ENCODE measurements around the gene BDNF.

Gene BDNF

DNA sequence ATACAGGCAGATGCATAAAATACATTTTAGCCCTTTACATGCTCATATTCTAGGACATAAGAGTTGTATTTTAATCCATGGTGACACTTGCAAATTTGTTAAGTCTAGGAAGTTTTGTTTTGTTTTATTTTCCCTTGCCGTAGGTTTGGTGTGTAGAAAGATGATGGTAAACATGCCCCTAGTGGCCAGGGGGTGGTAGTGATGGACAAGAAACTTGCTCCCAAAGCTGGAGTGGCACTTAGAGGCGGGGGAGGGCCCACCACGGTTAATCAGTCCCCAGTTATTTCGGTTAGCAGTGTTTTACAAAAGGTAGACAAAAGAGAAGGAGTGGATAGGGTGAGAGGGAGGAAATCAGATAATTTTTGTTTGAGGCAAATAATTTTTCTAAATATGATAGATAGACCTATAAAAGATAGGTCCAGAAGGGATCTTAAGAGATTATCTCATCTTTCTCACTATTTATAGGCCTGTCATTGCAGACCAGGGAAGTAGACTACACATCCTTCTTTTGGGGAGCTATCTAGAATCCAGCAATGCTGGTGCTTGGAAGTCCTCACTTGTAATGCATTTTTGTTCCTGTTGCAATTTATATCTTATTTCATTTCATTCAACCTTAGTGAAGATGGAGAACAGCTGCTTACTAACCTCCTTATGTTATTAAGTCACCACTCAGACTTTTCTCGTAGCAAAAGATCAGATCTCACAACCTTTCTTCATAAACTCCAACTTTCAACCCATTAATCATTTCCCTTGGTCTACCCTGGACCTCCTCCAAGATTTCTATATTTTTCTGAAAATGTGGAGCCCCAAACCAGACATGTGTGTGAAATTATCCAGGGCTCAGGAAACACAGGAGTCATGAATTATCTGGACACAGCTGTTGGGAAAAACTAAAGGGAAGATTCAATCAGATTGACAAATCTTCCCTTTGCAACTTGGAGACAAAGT lies 5.9 kb upstream of the BDNF start:
- peak; percentile 55 for DNase-seq (ENCODE audit: low spot score)

DNA sequence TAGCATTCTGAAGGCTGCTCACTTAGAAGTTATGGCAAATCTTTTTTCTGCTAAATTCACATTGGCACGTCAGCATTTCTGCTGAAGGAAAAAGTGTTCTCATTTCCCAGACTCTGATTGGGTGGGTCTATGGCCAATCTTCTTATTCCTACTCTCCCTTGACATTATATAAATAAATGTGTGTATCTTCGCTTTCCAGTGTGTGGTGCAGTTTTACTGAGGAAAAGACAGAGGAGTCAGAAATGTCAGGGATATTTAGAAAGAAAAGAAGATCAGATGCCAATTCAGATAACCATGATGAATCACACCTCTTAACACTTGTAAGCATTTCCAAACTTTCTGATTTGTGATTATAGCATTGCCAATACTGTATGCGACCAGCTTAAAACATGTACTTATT lies 3.2 kb upstream of the BDNF start:
- DNase-seq (ENCODE audit: low spot score): no peak

DNA sequence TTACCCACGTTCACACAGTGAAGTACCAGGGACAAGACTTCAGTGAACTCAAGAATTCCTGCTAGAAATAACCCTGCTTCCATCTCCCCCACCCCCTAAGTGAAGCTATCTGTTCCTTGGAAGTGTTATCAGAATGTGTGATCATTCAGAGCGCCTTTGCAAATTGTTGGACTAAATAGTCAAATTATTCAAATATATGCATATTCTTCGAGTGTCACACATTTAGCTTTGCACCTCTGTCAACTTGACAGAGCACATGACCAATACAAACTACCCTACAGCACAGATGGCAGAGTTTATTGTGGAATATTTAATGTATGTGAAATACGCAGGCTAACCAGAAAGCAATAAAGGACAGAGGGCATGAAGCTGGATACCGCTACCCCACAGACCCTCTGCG lies 2.6 kb upstream of the BDNF start:
- DNase-seq (ENCODE audit: low spot score): no peak

DNA sequence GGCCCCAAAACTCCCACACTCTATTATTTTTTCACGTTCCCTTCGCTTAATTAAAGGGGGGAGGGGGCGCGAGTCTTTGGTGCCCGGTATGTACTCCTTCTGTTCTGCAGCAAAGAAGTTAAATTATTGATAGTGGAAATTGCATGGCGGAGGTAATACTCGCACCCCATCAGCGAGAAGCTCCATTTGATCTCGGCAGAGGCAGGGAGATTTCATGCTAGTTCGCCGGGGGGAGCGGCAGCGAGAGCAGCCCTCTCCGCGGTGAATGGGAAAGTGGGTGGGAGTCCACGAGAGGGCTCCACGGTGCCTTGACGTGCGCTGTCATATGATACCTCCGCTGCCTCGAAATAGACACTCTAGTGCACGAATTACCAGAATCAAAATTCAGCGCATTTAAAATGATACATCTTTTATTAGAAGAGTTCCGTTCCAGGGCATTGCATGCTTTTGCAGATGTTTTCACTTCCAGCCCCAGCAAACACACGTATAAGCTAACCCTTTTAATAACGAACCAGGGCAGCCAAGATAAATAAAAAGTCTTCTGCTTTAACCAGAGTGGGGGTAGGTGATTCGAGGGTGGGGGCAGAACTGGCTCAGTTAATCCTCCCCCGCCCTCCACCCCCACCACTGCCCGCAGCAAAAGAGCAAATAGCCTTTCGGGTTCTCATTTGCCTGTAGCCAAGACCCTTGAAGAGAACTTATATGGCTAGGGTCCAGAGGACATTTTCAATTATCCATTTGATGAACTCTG lies 1.3 kb upstream of the BDNF start:
- no peak for DNase-seq (ENCODE audit: low spot score)

DNA sequence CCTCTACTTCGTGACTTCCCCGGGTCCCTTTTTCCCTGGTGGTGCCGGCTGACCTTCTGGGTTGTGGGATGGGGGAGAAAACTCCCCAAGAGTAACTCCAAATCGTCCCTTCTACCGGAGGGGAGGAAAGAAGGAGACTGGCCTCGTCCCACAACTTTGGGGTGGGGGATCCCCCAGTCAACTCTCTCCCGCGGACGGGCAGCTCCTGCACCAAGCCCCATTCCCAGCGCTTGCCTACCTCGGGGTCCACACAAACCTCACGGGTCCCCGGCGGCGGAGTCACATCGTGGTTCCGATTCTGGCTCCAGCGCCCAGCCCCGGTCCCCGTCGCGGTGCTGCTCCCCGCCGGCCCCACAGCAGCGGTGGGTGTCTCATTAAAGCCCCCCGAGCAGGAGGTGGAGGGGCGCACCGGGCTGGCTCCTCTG lies 317 bp downstream of the BDNF start:
- DNase-seq (ENCODE audit: low spot score): no peak

DNA sequence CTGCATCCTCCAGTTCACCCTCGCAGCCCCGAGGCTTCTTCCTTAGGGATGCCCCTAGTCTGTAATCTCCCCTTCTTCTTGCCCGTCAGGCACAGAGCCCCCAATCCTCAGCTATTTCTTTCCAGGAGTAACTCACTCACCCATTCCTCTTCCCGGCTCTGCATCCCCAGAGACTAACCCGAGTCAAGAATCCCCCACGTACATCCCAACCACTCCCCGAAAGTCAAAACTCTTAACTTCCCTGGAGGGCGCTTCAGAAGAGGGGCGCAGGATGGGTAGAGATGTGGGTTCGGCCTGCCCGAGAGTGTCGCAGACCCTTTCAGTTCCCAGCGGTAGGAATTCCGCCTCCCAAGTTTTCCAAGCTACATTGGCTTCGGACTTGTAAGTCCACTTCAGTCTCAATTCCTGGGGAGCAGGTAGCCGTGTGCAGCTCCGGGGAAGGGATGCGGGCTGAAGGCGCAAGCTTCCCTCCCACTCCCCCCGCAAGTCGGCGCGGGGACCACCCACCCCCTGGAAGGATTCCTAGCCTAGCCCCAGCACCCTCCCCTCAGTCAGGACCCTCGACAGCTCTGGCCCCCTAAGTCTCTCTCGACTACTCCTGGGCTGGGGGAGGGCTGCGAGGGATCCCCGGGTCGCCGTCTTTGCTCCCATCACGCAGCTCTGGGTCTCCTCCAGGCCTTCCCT lies 871 bp downstream of the BDNF start:
- DNase-seq (ENCODE audit: low spot score): peak; percentile 22

DNA sequence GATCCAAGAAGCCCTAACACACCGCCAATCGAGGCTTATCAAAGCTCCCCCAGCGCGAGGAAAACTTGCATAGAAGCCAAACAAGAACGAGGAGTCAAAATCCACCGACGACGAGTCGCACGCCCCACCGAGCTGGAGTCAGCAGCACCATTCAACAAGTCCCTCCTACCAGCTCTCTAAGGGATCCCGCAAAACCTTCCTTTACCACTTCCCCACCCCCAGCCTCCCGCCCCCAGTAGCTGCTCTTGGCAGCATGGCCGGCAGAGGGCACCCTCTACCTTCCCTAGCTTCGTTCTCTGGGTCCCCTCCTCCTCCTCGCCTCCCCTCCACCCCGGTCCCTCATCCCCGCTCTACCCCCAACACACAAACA lies 1.4 kb downstream of the BDNF start:
- peak; percentile 61 for DNase-seq (ENCODE audit: low spot score)

DNA sequence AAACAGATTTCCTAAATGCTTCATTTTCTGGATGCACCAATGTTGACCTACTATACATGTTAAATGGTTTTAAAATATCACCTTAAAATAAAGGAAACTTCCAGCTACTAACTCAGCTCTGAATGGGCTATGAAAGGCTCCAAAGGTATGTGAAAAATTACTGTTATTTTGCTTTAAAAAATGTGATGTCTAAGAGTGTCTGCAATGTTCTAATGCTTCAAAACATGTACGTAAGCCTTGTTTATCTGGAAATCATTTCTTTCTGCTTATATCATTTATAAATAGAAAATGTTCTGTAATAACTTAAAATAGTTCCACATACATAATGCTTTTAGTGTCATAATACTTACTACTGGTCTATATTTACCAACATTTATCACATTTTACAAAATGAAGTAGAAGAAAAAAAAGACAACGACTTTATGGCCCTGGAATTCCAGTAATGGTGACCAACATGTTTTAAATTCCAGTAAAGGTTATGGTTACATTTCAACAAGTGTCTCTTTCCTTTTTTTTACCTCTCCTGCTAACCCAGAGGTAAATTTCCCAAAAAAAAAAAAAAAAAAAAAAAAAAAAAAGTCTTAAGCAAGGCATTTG lies 2.5 kb downstream of the BDNF start:
- no peak for DNase-seq (ENCODE audit: low spot score)

DNA sequence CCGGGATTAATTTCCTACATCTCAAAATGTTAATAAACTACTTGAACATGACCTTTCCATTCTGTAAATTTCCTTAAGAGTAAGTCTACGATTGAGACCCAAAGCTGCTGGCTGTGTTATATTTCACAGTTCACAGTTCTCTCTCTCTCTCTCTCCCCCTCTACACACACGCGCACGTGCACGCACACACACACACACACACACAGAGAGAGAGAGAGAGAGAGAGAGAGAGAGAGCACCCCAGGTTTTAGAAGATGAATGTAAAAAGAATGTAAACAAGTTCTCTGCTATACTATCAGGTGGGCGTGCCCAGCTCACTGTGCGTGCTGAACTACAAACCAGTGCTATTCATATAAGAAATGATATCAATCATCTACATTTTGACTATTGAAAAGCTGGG lies 3.3 kb downstream of the BDNF start:
- no peak for DNase-seq (ENCODE audit: low spot score)

DNA sequence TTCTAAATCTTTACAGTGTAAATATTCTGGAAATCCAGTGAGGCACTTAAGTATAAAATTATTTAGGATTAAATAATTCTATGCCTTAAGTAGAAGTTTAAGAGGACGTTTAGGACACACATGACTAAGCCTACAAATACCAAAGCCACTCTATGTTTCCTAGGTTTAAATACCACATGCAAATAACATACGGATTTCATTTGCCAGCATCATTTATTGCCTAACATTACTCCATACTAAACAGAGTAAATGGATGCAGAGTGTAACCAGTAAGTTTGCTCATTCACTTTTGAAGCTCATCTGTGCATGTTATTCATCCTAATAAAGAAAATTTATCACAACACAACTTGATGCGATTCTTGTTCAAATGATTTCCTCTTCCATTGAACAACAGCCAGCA lies 4.1 kb downstream of the BDNF start:
- DNase-seq (ENCODE audit: low spot score): no peak

DNA sequence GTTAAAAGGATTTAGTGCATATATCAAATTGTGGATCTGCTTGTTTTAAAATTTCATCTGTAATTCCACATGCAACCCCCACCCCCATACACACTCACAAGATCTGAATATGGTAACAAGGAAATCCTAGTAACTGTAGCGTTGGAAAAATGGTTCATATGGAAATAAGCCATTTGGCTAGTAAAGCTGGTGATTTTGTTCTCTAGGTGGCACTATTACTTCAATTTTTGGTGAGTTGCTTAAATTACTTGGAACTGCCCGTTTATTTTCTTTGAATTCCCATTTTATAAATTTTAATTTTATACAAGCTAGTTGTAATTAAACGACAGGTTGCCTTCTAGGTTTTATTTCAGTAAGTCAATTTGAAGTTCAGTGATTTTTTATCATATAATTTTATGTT lies 5.3 kb downstream of the BDNF start:
- peak; percentile 58 for DNase-seq (ENCODE audit: low spot score)

DNA sequence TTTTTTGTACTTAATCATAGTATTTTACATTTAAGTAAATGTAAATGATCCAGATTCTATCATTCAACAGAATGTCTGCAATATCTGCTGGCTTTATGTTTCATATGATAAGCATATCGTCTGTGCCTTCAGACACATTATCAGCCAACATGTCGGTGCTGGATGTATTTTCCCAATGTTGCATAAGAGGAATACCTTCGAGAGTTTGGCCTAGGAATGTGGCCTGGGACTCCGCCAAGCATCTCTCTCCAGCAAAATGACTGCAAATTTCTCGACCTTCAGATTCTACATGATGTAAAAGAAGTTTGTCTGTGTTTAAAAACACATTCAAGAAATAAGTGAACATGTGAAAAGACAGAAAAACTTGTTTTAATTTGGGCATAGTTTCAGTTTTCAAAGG lies 6.9 kb downstream of the BDNF start:
- no peak for DNase-seq (ENCODE audit: low spot score)

DNA sequence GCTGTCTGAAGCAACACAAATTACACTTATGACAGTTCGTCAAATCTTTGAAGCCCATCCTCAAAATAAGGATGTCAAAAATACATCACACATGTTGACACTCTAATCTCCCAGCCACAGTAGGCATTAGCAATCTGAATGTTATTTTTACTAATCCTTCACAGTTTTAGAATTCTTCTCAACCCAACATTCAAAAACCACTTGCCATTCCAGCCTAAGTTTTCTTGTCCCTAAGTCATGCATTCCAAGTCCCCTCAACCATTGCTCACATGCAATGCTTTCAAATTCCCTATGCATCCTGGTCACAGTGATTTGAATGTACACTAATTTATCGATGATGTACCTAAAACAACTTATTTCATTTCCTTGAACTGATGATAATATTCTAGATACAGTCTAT lies 7.5 kb downstream of the BDNF start:
- no peak for DNase-seq (ENCODE audit: low spot score)

DNA sequence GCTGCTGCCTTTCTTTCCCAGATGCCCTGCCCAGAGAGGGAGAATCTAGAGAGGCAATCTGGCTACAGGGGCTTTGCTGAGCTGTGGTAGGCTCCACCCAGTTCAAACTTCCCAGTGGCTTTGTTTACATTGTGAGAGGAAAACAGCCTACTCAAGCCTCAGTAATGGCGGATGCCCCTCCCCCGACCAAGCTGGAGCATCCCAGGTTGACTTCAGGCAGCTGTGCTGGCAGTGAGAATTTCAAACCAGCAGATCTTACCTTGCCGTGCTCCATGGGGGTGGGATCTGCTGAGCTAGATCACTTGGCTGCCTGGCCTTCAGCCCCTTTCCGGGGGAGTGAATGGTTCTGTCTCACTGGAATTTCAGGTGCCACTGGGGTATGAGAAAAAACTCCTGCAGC lies 12.2 kb downstream of the BDNF start:
- DNase-seq (ENCODE audit: low spot score): no peak

DNA sequence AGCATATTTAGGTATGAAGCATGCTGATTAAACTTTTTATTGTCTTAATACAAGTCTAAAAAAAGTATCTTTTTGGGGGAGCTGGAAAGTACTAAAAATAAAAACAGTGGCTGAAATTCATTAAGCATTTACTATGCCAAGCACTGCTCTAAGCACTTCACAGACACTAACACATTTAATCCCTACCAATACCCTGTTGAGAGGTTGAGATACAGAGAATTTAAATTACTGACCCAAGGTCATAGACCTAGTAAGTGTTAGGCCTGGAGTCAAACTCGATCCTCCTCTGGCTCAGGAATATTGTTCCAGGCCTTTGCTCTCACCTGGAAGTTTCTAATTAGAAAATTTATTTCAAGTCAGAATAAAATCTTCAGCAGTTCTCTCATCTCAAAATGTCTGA lies 18.6 kb downstream of the BDNF start:
- no peak for DNase-seq (ENCODE audit: low spot score)

DNA sequence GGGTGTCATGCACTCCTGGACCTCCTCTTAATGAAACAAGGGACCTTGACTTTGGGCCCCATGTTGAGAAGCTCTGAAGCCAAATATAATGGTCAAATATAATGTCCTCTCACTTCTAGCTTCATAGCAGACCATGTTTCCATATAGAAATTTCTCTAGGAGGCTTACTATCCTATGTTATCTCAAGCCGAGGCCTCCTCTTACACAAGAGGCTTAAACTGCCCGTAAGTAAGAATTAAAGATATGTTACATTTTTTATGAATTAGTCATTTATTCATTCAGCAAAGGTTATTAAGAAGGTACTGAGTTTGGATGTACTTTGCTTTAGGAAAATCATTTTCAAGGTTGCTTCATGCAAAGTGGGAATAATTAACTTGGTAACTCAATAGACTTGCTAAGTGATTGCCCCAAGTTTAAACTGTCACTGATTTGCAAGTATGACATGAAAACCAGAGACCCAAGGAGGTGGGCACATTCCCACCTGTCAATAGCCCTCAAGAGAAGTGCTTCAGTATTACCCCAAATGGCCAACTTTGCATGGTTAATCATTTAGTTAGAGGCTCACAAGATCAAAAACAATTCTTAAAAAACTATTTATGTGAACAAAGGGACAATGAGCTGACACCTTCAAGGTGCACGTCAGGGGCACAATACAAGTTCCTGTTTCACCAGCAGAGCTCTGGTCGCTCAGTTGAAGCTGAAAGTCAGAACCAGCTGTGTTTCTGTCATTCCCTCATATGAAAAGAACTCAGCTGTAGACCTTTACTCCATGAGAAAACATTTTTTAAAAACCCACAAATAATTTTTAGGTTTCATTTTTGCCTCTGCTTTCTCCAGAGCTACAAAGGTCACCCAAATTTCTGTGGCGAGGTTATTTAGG lies 20.9 kb downstream of the BDNF start:
- no peak for DNase-seq (ENCODE audit: low spot score)

DNA sequence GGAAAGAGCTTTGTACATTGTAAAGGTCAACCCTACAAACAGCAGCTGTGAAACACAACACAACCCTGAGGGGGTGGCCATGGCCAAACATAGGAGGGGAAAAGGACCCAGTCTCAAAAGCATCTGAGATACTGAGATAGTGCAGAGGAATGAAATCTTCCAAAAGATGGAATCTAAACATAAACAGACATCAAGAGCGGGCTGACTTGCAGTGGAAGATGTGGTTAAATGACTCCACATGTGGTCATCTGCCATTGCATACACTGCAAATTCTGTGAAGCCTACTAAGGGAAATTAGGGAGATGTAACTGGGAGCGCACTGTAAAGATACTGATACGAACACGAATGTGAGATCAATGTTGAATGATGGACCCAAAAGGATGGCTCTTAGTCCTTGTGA lies 22.0 kb downstream of the BDNF start:
- DNase-seq (ENCODE audit: low spot score): no peak

DNA sequence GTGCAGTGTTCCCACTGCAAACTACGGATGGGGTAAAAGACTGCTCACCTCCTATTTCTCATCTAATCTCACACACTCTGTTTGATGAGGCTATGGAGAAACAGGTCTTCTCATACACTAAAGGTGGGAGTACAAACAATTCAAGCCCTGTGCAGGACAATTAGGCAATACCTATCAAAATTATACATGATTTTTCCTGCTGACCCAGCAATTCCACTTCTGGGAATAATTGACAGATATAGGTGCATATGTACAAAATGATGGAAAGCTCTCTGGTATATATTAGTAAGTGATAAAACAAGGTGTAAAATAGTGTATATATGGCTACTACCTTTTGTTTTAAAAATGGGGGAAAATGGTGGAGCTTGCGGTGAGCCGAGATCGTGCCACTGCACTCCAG lies 23.1 kb downstream of the BDNF start:
- no peak for DNase-seq (ENCODE audit: low spot score)

DNA sequence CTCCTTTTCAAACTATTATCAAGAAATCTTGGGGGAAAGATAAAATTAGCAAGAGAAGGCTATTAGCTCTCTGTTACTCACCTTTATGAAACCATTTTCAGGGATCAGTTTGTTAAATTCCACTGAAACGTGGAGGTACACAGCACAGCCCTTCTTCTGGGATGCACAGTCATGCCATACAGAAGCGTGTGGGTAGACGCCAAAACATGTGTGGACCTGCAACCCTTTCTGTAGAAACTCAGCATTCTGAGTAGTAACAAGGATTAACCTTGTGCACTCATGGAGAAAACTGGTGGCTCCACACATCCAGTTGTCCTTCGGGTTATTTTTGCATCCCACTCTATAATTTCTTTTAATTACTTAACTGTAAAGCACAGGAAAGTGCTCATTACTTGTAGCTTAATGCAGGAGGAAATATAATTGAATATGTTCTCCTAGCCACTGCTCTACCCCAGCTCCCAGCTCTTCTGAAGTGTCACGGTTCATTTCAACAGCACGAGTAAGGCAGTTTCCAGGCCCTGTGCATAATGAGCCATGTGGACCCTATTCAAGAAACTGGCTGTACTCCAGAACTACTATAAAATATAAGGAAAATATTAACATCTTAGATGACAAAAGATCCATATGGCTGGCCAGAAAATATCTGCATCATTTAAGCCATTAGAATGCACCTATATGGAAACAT lies 26.1 kb downstream of the BDNF start:
- no peak for DNase-seq (ENCODE audit: low spot score)

DNA sequence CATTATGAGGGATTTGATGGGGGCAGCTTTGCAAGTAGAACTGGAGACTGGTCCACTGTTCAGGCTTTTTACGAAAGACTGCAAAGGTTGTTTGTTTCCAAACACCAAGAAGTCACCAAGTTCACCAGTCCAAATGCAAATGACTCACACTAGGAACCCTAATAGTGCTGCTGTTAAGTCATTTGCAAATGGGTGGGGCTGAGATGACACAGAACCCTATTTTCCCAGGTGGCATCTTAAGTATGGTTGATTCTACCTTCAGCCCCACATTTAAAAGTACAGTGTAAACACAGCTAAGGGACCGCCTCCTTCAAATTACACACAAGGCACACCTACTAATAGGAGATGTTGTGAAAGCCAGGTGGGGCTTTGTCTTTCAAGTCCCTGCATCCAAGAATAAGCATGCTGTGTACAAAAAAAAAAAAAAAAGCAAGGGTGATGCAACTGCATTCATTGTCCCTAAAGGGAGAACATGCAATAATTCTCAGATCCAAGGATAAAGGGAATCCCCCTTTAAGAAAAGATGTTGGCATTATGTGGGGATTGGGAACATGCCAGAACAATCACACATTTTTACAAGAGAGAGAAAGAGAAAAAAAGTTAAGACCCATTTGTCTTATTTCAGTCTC lies 27.3 kb downstream of the BDNF start:
- DNase-seq (ENCODE audit: low spot score): no peak

Measured in RKO (cell line).